ENCODE results near the gene WAPL. TPM values are rescaled to one million over a fixed set of nuclear protein-coding genes. Genes with fewer than 3 reads are reported as not detected.

Gene WAPL
- total and polyA plus RNA-seq, 2 of the 13 experiments (the other 11 are each of a cell fraction or from before 2014, with no cell fraction given): 13.2 to 43.5 TPM

GRCh38 chr10:86521678-86522509, at the start of gene WAPL (continued):
- TF ChIP-seq ZSCAN31 (CRISPR knock-in tag; IDR thresholded peaks at IDR 0.05; ENCODE audit: low read depth) (peak; percentile 66), ZNF772 (CRISPR knock-in tag; IDR thresholded peaks at IDR 0.05) (peak; percentile 89), NPAS2 (CRISPR knock-in tag; IDR thresholded peaks at IDR 0.05; ENCODE audit: borderline replicate concordance) (no peak), JUN (CRISPR knock-in tag; IDR thresholded peaks at IDR 0.05) (no peak), ZFP62 (CRISPR knock-in tag; IDR thresholded peaks at IDR 0.05) (no peak; the same call in 1 of the 2 replicates), MBNL3 (CRISPR knock-in tag; conservative IDR thresholded peaks at IDR 0.05) (no peak), ATF7 (IDR thresholded peaks at IDR 0.05) (no peak), ATF7 (CRISPR knock-in tag; IDR thresholded peaks at IDR 0.05) (peak; percentile 76; the same call in 1 of the 2 replicates), THAP11 (CRISPR knock-in tag; IDR thresholded peaks at IDR 0.05) (peak; percentile 100), ZNF207 (IDR thresholded peaks at IDR 0.05; ENCODE audit: borderline replicate concordance) (no peak), MATR3 (CRISPR knock-in tag; IDR thresholded peaks at IDR 0.05) (no peak), SMARCE1 (IDR thresholded peaks at IDR 0.05; ENCODE audit: borderline replicate concordance) (no peak), ZNF619 (CRISPR knock-in tag; IDR thresholded peaks at IDR 0.05) (no peak), KLF13 (CRISPR knock-in tag; IDR thresholded peaks at IDR 0.05) (no peak), ZNF225 (CRISPR knock-in tag; IDR thresholded peaks at IDR 0.05) (peak; percentile 76; the same call in 1 of the 2 replicates), NCOR1 (IDR thresholded peaks at IDR 0.05; ENCODE audit: borderline replicate concordance, low read length) (no peak), ZBTB46 (CRISPR knock-in tag; IDR thresholded peaks at IDR 0.05; ENCODE audit: borderline replicate concordance) (0 out of 2 replicates have a peak, but pooled peaks have one; percentile 52), CCDC6 (CRISPR knock-in tag; IDR thresholded peaks at IDR 0.05) (0 out of 2 replicates have a peak, but pooled peaks have one; percentile 79), EP300 (IDR thresholded peaks at IDR 0.05; ENCODE audit: low read depth in 2 of 2, low read length in 2 of 2) (no peak), EP300 (CRISPR knock-in tag; IDR thresholded peaks at IDR 0.05; ENCODE audit: borderline replicate concordance) (no peak), SP4 (CRISPR knock-in tag; IDR thresholded peaks at IDR 0.05) (peak; percentile 78), BORCS8-MEF2B (CRISPR knock-in tag; IDR thresholded peaks at IDR 0.05) (peak; percentile 46; the same call in 1 of the 2 replicates), ZNF703 (CRISPR knock-in tag; IDR thresholded peaks at IDR 0.05; ENCODE audit: borderline replicate concordance) (peak; percentile 86; the same call in 1 of the 2 replicates), NR2F6 (IDR thresholded peaks at IDR 0.05) (no peak), NR2F6 (CRISPR knock-in tag; IDR thresholded peaks at IDR 0.05) (no peak), JUNB (CRISPR knock-in tag; IDR thresholded peaks at IDR 0.05; ENCODE audit: borderline replicate concordance) (peak; percentile 72; the same call in 1 of the 2 replicates), SNAPC2 (CRISPR knock-in tag; IDR thresholded peaks at IDR 0.05) (no peak), MEIS2 (CRISPR knock-in tag; IDR thresholded peaks at IDR 0.05) (no peak; the same call in 1 of the 2 replicates), RFX3 (CRISPR knock-in tag; IDR thresholded peaks at IDR 0.05) (no peak), ZKSCAN5 (CRISPR knock-in tag; IDR thresholded peaks at IDR 0.05) (no peak), ZNF549 (CRISPR knock-in tag; IDR thresholded peaks at IDR 0.05) (no peak), ZNF260 (CRISPR knock-in tag; IDR thresholded peaks at IDR 0.05; ENCODE audit: borderline replicate concordance, low read depth) (no peak)
- TF ChIP-seq, protein P1, sequence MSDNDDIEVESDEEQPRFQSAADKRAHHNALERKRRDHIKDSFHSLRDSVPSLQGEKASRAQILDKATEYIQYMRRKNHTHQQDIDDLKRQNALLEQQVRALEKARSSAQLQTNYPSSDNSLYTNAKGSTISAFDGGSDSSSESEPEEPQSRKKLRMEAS (IDR thresholded peaks at IDR 0.05): peak; percentile 93
